Hepatocyte (in vitro differentiated cells): ENCODE data around the gene TROAP. TPM values are rescaled to one million over a fixed set of nuclear protein-coding genes. Genes with fewer than 3 reads are reported as not detected.

Source experiments
- DNase-seq: peaks from one replicate; pipeline ENCODE4 v3.0.0-alpha.2; 2016; ENCODE audit warnings: low spot score
- H2AFZ ChIP-seq: fragments of 200-600 bp; sonication (generic); 2 replicates; pipeline ENCODE4 v1.6.0; 2016; ENCODE audit warnings: antibody characterized with exemption, mild to moderate bottlenecking
- H3K27ac ChIP-seq: fragments of 200-600 bp; sonication (generic); 2 replicates; pipeline ENCODE4 v1.5.1; 2016; ENCODE audit warnings: mild to moderate bottlenecking
- H3K27me3 ChIP-seq: fragments of 200-600 bp; sonication (generic); 2 replicates; pipeline ENCODE4 v1.6.1; 2016
- H3K36me3 ChIP-seq: fragments of 200-600 bp; sonication (generic); replicated peaks from 2 replicates; pipeline ENCODE4 v1.5.1; 2016; ENCODE audit warnings: low read depth; ENCODE audit not compliant: insufficient read depth
- H3K4me1 ChIP-seq: fragments of 200-600 bp; sonication (generic); 2 replicates; pipeline ENCODE4 v1.5.1; 2016; ENCODE audit warnings: mild to moderate bottlenecking, moderate library complexity; ENCODE audit not compliant: insufficient read depth
- H3K4me2 ChIP-seq: fragments of 200-600 bp; sonication (generic); 2 replicates; pipeline ENCODE4 v1.6.0; 2016
- H3K4me3 ChIP-seq: fragments of 200-600 bp; sonication (generic); 2 replicates; pipeline ENCODE4 v1.5.1; 2016; ENCODE audit warnings: mild to moderate bottlenecking
- H3K79me2 ChIP-seq: fragments of 200-600 bp; sonication (generic); 2 replicates; pipeline ENCODE4 v1.6.0; 2017; ENCODE audit warnings: mild to moderate bottlenecking
- H3K9me2 ChIP-seq: fragments of 200-600 bp; sonication (generic); replicated peaks from 2 replicates; pipeline ENCODE4 v1.6.0; 2017; ENCODE audit warnings: mild to moderate bottlenecking; ENCODE audit not compliant: insufficient read depth
- H3K9me3 ChIP-seq: fragments of 200-600 bp; sonication (generic); 2 replicates; pipeline ENCODE4 v1.5.1; 2016; ENCODE audit warnings: low read depth, mild to moderate bottlenecking
- H4K20me1 ChIP-seq: fragments of 200-600 bp; sonication (generic); 2 replicates; pipeline ENCODE4 v1.6.0; 2016; ENCODE audit warnings: mild to moderate bottlenecking; ENCODE audit not compliant: insufficient read depth, poor library complexity, severe bottlenecking
- CTCF ChIP-seq: fragments of 200-600 bp; sonication (generic); IDR thresholded peaks from 2 replicates; pipeline ENCODE4 v1.5.1; 2016; ENCODE audit warnings: antibody characterized with exemption, mild to moderate bottlenecking; ENCODE audit not compliant: poor library complexity
- EZH2 ChIP-seq: fragments of 200-600 bp; sonication (generic); IDR thresholded peaks from 2 replicates; pipeline ENCODE4 v1.6.1; 2016; ENCODE audit warnings: antibody characterized with exemption, mild to moderate bottlenecking, borderline replicate concordance
- EZH2phosphoT487 ChIP-seq: fragments of 200-600 bp; sonication (generic); IDR thresholded peaks from one replicate; pipeline ENCODE4 v1.6.1; 2018; ENCODE audit warnings: antibody characterized with exemption, mild to moderate bottlenecking, low read depth, moderate library complexity; ENCODE audit not compliant: unreplicated experiment, severe bottlenecking
- WGBS: methylation state at CpG from one replicate; pipeline ENCODE4 v1.1.6; 2016; ENCODE audit warnings: low lambda C conversion rate; ENCODE audit errors: missing lambda C conversion rate; 5-methylcytosine and 5-hydroxymethylcytosine counted together
- polyA plus RNA-seq: library from polyadenylated mRNA; unstranded; fragments of >200 nt; fragmentation: Nextera tagmentation; extraction: Ambion mirVana; gene quantifications from 2 replicates; pipeline ENCODE4 v1.2.1, GENCODE V29; 2016
- total RNA-seq: library from RNA; depleted of rRNA; stranded (reverse); fragments of >200 nt; gene quantifications from 2 replicates; pipeline ENCODE4 v1.2.3, GENCODE V29; 2014

TROAP gene
- total and polyA plus RNA-seq, 2 experiments from 2014 or later: 3.4 to 8.0 TPM

- H3K4me2 ChIP-seq: no peak overlapping the region
- peaks cover 7% of the 10 kb centered on the region for H3K79me2 ChIP-seq
- no peak overlapping the region for H3K27ac ChIP-seq
- peaks cover 12% of the 10 kb centered on the region for H3K4me1 ChIP-seq
- H3K9me3 ChIP-seq: no peaks in the 10 kb centered on the region
- no peaks in the 10 kb centered on the region for H3K36me3 ChIP-seq
- no peaks in the 10 kb centered on the region for H3K27me3 ChIP-seq
- no peak overlapping the region for H3K4me3 ChIP-seq
- no peaks in the 10 kb centered on the region for H3K9me2 ChIP-seq
- TF ChIP-seq CTCF: no peak
- TF ChIP-seq EZH2: no peak
- no peak for TF ChIP-seq EZH2phosphoT487
- no peak for DNase-seq
- H4K20me1 ChIP-seq: no peaks in the 10 kb centered on the region
- H2AFZ ChIP-seq: no peak overlapping the region
These were observed 4.3 kb downstream of the TROAP start for GRCh38 chr12:49327368-49327767.

GRCh38 chr12:49327887-49328286 is 4.8 kb downstream of the TROAP start:
- no peaks in the 10 kb centered on the region for H3K27me3 ChIP-seq
- no peak overlapping the region for H3K27ac ChIP-seq
- no peak for DNase-seq
- no peaks in the 10 kb centered on the region for H4K20me1 ChIP-seq
- H3K9me3 ChIP-seq: no peaks in the 10 kb centered on the region
- H3K36me3 ChIP-seq: no peaks in the 10 kb centered on the region
- no peaks in the 10 kb centered on the region for H3K9me2 ChIP-seq
- H2AFZ ChIP-seq: no peak overlapping the region
- TF ChIP-seq CTCF (no peak), EZH2 (no peak), EZH2phosphoT487 (no peak)
- peaks cover 7% of the 10 kb centered on the region for H3K79me2 ChIP-seq
- no peak overlapping the region for H3K4me2 ChIP-seq
- H3K4me3 ChIP-seq: no peak overlapping the region
- H3K4me1 ChIP-seq: peaks cover 15% of the 10 kb centered on the region
- 98% methylated on average over 2 of the region's 2 CpGs for WGBS

GRCh38 chr12:49328816-49329215 is 5.8 kb downstream of the TROAP start:
- H3K4me3 ChIP-seq: no peak overlapping the region
- WGBS: 95% methylated on average over 12 of the region's 12 CpGs
- no peaks in the 10 kb centered on the region for H4K20me1 ChIP-seq
- no peak overlapping the region for H2AFZ ChIP-seq
- H3K27me3 ChIP-seq: no peaks in the 10 kb centered on the region
- no peak for DNase-seq
- H3K79me2 ChIP-seq: peaks cover 6% of the 10 kb centered on the region
- peaks cover 11% of the 10 kb centered on the region for H3K4me1 ChIP-seq
- H3K9me3 ChIP-seq: no peaks in the 10 kb centered on the region
- TF ChIP-seq EZH2phosphoT487: no peak
- TF ChIP-seq CTCF: no peak
- no peak for TF ChIP-seq EZH2
- no peaks in the 10 kb centered on the region for H3K9me2 ChIP-seq
- no peak overlapping the region for H3K4me2 ChIP-seq
- no peak overlapping the region for H3K27ac ChIP-seq
- H3K36me3 ChIP-seq: no peaks in the 10 kb centered on the region
